GM21717 (cell line): Measurements from ENCODE around the gene AQP11.
"Not testable (repeated sequence)": the region's sequence is repeated elsewhere in the genome, so short reads cannot be mapped to it uniquely, and the experiment has no call there.

Experiments used
- ATAC-seq: cut with Tn5 transposase; IDR thresholded peaks from one replicate; pipeline ENCODE4 v1.9.1; 2021; ENCODE audit warnings: mild to moderate bottlenecking, moderate library complexity; ENCODE audit not compliant: unreplicated experiment

Gene AQP11, protein sequence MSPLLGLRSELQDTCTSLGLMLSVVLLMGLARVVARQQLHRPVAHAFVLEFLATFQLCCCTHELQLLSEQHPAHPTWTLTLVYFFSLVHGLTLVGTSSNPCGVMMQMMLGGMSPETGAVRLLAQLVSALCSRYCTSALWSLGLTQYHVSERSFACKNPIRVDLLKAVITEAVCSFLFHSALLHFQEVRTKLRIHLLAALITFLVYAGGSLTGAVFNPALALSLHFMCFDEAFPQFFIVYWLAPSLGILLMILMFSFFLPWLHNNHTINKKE

GRCh38 chr11:77589521-77590193 is at the start of gene AQP11:
Gene AQP11 (plus strand): TSS chr11:77589953. CDS start chr11:77589993, 40 bp downstream.
- ATAC-seq, result peak; percentile 78

- no peak for ATAC-seq
Measured at GRCh38 chr11:77542296-77542695, 47.5 kb upstream of the AQP11 start.

- no peak for ATAC-seq
Measured at GRCh38 chr11:77547047-77547836, 42.5 kb upstream of the AQP11 start.

- no peak for ATAC-seq
Measured at GRCh38 chr11:77547863-77548551, 41.7 kb upstream of the AQP11 start.

DNA sequence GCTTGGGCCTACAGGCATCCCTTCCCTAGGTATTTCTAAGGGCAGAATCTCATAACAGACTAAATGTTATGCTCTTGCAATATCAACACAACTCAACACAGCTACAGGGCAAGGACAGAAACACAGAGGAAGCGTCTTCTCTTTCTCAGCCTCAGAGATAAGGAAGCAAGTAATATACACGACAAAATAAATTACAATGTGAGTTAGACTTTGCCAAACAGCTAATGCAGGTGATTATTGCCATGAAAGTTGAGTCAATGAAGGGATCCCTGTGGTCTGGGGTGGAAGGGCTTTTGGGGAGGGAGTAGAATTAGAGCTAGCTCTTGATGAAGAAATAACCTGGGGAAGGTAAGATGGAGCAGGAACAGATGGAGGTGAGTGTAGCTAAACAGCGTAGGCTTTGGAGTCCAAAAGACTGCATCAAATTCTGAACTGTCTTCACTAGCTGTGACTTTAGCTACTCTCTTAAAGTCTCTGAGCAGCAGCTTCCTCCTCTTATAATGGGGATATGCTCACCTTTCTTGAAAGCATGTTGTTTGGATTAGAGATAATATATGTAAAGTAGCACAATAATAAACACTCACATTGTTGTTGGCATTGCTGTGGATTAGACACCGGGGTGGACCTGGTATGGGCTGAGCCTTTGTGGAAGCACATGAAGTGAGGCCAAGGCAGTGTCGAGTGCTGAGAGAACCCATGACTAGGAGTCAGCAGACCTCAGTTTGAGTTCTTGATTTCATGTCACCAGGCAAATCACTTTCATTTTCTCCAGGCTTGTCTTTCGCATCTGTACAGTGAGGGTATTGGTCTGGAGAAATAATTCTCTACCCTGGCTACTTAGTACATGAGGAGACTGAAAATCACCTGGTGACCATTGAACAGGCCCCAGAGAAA is 41.0 kb upstream of the AQP11 start:
- no peak for ATAC-seq

GRCh38 chr11:77551426-77551825 is 38.3 kb upstream of the AQP11 start:
- ATAC-seq, result not testable (repeated sequence)

GRCh38 chr11:77557553-77557952 is 32.2 kb upstream of the AQP11 start:
- no peak for ATAC-seq

GRCh38 chr11:77558380-77558779 is 31.4 kb upstream of the AQP11 start:
- ATAC-seq, result no peak

DNA sequence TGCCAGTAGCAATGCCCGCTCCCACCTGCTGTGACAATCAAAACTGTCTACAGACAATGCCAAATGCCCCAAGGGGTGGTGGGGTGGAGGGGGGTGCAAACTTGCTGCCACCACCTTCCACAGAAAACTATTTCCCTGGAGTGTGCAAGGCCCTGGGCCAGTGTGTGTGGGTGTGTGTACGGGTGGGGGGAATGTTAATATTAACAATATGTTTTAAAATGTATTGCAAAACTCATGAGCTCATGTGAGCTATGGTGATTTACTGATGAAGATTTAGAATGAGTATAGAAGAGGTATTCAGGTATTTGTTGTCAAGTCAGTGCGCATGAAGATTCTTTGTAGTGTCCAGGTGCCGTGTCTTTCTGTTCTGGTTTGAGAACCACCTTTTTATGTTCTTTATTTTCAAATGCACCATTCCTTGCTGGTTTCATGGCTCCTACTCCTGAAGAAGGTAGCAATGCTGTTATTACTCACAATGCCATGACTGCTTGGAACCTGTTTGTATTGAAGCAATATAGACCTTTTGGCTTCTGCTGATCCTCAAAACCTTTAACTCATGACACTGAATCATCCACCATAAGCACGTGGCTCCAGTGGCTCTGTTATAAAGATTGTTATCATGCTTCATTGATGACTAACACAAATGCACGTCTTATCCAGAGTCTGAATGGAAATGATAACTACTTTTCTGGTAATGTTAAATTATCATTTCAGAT is 29.9 kb upstream of the AQP11 start:
- ATAC-seq, result no peak

GRCh38 chr11:77560605-77561004 is 29.1 kb upstream of the AQP11 start:
- ATAC-seq, result no peak

- no peak for ATAC-seq
Measured at GRCh38 chr11:77561257-77561656, 28.5 kb upstream of the AQP11 start.

- ATAC-seq, result no peak
Measured at GRCh38 chr11:77568306-77568705, 21.4 kb upstream of the AQP11 start.

DNA sequence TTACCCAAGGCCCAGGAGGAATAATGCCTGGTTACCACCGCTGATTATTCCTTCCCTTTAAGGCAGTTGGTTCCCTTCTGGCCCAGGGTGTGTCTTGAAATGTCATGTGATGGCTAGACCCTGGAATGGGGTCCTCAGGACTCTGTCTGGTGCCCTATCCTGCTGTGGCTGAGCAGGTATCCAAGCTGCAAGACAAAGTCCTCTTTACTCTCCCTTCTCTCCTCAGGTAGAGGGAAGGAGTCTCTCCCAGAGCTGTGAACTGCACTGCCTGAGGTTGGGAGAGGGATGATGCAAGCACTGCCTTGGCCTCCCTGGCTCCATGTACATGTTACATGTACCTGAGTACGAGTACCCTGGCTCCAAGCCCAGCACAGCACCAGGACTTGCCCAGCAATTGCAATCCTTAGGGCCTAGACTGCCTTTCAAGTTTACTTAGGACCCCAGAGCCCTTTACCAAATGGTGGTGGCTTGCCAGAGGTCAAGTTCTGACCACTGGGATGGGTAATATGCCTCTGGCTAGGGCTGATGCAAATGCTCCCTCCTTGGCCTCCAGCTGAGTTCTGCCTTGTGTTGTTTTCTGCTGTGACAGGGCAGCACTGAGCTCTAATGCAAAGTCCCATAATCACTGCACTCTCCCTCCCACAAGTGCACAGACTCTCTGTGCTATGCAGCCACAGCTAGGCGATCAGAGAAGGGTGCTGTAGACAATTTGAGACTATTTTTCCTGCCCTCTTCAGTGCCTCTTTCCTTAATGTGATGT is 20.7 kb upstream of the AQP11 start:
- ATAC-seq, result no peak

DNA sequence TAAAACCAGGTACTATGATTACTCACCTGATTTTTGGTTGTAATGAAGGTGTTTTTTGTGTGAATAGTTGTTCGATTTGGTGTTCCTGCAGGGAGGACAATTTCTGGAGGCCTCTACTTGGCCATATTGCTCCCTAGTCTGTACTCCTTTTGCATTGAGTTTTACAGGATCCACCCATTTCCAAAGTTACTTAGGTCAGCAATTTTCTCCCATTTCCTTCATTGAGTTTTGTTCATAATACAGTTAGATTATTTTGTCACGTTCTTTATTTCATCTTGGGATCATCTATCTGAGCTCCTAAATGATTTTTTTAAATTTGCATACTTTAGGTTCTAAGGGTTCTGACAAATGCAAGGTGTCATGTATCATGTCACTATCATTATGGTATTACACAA is 20.1 kb upstream of the AQP11 start:
- ATAC-seq, result no peak

DNA sequence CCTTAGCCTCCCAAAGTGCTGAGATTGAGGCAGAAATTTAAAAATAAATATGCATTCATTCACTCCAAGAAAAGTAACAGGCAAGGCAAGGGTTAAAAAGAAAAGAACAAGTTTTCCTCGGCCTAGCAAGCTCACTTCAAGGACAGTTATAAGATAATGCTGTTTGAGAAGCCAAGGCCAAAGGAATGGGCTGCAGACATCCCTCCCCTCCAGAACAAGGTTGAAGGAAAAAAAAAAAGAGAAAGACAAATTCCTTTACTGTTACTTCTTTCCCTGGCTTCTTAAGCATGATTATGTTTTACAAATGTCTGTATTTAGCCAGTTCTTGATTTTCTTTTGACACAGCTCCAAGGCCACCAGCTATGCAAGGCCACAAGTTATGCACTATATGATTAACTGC is 18.9 kb upstream of the AQP11 start:
- not testable (repeated sequence) for ATAC-seq

GRCh38 chr11:77575428-77575827 is 14.3 kb upstream of the AQP11 start:
- ATAC-seq, result not testable (repeated sequence)

- ATAC-seq, result no peak
Measured at GRCh38 chr11:77580712-77581337, 8.9 kb upstream of the AQP11 start.

- peak; percentile 18 for ATAC-seq
Measured at GRCh38 chr11:77589181-77589520, 602 bp upstream of the AQP11 start.
